ENCODE measurements around the gene GMPPB.

DNA sequence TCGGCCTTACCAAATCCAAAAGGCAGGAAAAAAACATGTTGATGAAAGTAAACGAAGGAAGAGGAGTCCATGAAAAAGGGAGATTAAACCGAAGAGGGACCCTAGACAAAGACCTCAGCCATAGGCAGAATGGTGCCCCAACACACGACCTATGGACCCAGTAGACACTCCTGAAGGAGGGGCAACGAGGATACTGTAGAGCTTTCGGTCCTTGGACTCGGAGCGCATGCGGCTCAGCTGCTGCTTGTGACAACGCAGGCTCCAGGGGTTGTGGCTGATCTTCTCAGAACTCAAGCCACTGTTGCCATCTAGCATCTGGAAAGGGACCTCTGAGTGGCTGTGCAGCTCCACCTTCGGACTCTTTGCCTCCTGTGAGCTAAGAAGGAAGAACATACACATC lies 8.8 kb upstream of the GMPPB start:
- TF ChIP-seq POLR2A (IDR thresholded peaks at IDR 0.05) = no peak
- TF ChIP-seq, protein P1, sequence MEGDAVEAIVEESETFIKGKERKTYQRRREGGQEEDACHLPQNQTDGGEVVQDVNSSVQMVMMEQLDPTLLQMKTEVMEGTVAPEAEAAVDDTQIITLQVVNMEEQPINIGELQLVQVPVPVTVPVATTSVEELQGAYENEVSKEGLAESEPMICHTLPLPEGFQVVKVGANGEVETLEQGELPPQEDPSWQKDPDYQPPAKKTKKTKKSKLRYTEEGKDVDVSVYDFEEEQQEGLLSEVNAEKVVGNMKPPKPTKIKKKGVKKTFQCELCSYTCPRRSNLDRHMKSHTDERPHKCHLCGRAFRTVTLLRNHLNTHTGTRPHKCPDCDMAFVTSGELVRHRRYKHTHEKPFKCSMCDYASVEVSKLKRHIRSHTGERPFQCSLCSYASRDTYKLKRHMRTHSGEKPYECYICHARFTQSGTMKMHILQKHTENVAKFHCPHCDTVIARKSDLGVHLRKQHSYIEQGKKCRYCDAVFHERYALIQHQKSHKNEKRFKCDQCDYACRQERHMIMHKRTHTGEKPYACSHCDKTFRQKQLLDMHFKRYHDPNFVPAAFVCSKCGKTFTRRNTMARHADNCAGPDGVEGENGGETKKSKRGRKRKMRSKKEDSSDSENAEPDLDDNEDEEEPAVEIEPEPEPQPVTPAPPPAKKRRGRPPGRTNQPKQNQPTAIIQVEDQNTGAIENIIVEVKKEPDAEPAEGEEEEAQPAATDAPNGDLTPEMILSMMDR (IDR thresholded peaks at IDR 0.05) = no peak

Measured in adrenal gland (tissue), 5 donors.